Glomerular visceral epithelial cell (primary cell): ENCODE data around the gene PRKCH.

Experiments used
- DNase-seq: peaks from one replicate; pipeline ENCODE4 v3.0.0-alpha.2; 2016; ENCODE audit errors: extremely low spot score

The PRKCH gene

DNA sequence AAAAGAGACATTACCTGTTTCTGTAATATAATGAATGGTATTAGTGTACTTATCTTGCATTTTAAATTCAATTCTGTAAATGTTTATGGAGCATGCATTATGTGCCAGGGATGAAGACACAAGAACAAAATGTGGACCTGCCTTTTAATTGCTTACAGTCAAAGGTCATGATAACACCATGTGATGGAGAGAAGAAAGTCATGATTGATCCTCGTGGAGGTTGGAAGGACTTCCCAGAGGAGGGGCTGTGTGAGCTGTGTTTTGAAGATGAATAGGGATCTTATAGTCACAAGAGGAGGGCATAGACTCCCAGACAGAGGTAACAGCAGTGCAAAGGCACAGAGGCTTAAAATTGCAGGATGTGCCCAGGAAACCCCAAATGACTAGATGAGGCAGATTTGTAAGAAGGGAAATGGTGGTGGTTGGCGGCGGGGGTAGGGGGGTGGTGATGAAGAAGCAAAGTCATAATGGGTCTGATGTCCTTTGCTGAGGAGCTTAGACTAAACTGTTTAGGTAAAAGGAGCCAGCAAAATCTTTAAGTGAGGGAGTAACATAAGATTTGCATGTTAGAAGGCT is 151.5 kb downstream of the PRKCH start:
- DNase-seq = no peak

DNA sequence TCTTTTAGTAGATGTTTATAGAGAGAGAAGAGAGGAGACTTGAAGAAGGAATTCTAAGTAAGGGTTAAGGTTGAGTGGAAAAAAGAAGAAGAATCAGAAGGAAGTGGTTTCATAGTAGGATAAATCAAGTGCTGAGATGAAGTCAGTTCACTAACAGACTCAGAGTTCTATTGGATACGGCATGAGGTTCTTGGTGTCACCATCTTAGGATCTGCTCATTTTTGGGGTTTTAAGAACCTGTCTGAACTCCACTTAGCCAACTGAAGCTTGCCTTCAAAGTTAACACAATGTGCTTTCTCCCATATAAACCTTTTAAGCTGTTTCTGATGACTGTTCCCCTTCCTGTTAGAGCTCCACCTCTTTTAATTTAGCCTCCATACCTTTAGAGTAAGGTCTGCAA is 152.6 kb downstream of the PRKCH start:
- no peak for DNase-seq

DNA sequence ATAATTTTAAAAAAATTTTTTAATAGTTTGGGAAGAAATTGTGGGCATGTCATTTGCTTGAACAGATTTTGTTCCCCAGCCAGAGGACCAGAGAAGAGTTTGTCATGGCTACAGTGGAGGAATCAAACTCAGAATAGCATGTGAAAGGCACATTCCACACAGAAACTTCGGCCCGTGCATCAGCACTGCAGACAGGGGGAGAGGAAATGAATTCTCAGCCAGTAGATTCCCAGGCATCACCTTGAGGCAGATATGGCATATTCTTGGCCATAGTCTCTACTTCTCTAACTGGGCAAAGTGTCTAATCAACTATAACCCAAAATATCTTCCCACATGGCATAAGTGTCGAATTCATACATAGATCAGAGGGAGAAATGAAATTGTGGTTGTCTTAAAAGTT is 153.3 kb downstream of the PRKCH start:
- no peak for DNase-seq

DNA sequence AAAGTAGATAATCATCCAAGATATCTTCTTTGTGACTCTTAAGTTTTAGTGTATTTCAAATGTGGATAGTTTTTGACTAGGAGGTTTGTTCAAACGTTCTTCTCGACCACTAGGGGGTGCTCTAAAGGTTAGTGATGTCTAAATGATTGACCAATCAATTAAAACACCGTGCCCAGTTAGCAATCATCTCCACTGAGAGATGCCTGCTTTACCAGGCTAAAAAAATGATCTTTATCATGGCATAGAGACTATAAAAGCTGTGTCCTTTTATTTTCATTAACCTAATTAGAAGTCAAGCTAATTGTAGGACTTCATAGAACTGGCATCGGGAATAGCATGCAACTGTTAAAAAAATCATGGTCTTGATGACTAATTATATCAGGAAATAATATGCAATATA is 153.9 kb downstream of the PRKCH start:
- DNase-seq = peak; percentile 58

DNA sequence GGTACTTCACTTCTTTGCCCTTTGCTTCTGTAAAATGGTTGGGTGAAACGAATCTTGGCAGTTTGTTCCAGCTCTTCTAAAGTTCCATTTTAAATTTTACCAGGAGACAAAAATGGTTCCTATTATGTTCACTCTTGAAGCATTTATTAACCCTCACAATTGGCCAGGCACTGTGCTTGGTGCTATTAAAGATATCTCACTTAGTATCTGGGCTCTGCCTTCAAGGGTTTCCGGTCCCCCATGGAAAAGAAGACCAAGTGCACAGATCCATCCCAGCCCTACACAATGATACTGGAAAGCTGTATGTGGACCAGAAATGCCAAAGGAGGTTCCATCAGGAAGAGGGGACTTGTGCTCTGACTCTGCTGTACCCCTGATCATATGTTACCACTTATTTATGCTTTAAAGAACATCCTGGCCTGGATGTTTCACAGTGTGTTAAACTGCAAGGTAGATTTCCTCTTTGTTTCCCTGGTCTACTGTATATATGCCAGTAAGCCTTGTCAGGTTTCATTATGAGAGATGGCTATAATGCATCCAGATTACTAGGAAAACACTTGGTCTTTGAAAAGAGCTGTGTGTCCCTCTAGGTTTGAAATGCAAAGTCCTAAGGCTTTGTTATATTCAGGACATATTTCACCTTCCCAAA is 154.8 kb downstream of the PRKCH start:
- no peak for DNase-seq

DNA sequence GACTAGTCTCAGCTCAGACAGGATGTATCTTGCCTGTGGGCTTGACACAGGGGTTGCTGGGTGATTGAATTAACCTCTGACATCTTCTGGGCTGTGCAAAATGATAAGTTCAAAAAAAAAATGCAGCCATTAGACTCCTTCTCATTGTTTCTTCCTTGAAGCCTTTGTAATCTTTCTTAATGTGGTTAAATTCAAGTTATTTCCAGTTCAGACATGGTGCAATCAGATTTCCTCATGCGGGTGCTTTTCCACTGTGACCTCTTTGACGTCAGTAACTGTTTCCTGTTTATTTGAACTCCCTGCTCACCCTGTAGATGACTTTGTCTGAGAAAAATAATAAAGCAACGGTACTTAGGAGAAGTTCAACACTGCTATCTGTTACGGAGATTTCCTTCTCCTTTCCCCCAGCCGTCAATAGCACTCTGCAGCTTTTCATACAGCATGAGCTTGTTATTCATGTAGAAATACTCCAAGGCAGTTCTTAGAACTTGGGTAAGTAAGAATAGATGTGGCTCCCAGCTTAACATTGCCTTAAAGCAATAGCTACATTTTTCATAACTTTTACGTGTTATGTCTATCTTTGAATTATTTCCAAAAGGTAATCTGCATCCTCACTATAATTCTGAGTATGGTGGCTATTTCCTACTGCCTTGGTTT is 155.5 kb downstream of the PRKCH start:
- DNase-seq = no peak

DNA sequence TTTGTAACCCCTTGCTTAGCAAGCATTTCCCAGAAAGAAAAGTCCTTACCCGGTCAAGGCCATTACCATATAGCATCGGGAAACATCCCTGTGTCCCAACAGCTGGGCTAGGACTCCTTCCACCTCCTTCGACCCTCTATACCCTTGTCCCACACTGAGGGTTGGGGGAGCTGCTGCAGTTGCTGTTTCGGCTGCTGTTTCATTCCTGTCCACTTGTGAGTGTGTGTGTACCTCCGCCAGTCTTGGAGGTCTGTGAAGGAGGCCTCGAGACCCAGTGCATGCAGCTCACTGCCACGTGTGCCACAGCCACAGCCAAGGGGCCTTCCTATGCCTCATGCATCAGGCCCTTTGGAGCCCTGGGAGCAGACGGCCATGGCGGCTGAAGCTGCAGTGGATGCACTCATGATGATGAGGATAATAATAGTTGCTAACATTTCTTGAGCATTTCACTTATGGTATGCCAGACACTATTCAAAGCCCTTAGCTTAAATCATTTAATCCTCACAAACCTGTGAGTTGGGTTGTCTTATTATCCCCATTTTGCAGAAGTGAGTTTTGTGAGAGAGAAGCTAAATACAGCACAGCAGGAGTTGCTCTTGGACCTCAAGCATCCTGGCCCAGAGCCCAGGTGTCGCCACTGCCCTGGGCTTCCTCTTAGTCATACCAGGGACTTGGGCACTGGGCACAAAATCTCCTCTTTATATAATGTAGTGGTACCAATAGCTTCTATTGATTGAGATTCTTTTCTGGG is 156.5 kb downstream of the PRKCH start:
- peak; percentile 52 for DNase-seq

DNA sequence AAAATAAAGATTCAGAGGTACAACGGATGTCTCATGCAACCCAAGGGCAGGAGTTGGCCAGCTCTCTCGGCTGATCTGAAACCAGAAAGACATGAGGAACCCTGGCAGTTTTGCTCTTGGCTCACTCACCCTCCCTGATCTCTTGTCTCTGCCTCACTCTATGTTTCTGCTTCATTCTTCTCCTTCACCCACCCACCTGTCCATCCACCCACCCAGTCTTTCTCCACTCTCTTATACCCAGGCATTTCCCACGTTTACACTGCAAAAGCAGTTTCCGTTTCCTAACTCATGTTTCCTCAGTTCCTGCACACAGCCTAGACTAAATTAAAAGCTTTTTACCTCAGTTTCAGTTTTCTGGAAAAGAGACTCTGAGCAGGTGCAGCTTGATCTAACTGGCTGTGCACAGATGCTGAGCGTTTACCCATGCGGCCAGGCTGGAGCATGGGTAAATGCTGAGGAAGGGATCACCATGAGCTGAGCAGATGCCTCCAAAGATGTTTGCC is 157.6 kb downstream of the PRKCH start:
- DNase-seq = no peak

DNA sequence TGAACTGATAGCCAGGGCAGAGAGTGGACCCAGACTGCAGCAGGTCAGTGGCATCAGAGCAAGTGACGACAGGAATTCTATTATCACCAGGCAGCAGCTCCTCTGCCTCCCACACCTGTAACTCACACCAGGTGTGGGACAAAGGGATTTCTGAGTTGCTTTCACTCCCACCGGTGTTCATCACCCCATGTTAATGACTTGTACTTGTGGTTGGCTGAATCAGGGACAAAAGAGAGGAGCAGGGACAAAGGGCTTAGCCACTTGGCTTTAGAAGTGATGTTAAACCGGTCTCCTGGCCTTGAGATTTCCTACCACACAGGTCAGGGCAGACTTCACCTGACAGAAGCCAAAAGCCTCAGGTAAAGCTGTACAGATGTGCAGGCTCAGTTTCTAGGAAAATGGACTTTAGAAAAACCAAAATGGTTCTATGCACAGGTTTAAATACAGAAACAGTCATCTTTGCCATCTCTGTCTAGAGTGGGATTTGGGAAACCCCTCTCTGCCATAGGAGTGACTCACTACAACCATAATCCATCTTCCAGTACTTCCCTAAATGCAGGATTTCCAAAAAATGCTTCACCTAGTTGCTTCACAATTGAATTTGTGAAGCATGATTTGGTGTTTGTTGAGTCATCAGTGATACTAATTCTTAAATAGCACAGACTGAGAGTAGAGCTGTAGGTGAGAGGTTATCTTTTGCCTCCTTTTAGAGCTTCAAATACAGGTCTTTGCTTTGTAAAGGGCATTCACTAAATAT is 158.5 kb downstream of the PRKCH start:
- peak; percentile 22 for DNase-seq

DNA sequence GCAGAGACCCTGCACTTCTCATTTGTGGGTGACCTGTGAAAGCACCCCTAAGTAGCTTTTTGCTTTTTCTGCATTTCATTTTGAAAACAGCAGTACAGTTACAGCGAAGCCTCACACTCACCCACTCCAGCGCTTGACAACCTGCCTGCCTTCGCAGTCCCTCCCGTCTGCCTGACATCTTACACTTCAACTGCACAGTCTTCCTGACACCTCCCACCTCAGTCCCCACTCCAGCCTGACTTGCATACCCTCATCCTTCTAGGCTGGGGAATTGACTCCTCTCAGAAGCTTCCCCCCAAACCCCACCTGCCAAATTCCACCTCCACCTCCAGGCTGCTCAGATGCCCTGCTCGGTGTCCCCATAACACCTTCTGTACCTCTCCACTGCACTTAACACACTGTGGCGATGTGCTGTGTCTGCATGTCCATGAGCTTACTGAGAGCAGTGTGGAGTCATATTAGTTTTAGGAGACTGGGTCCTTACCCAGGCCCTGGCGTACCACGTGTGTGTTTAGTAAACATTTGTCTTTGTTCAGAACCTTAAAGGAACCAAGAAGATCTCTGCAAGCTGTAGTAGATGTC is 159.4 kb downstream of the PRKCH start:
- no peak for DNase-seq

DNA sequence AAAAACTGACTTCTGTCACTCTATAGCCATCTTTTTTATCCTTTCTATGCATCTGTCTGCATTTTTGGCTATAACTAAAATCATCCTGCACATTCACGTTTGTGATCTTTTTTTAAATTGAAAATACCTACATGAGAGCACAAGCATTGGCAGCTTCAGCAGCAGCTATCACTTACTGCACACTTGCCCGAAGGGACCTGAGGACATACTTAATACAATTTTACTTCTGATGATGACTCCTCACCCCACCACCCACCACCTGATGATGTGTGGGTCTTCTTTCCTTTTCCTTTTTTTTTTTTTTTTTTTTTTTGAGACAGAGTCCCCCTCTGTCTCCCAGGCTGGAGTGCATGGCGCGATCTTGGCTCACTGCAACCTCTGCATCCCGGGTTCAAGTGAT is 160.3 kb downstream of the PRKCH start:
- DNase-seq = no peak

DNA sequence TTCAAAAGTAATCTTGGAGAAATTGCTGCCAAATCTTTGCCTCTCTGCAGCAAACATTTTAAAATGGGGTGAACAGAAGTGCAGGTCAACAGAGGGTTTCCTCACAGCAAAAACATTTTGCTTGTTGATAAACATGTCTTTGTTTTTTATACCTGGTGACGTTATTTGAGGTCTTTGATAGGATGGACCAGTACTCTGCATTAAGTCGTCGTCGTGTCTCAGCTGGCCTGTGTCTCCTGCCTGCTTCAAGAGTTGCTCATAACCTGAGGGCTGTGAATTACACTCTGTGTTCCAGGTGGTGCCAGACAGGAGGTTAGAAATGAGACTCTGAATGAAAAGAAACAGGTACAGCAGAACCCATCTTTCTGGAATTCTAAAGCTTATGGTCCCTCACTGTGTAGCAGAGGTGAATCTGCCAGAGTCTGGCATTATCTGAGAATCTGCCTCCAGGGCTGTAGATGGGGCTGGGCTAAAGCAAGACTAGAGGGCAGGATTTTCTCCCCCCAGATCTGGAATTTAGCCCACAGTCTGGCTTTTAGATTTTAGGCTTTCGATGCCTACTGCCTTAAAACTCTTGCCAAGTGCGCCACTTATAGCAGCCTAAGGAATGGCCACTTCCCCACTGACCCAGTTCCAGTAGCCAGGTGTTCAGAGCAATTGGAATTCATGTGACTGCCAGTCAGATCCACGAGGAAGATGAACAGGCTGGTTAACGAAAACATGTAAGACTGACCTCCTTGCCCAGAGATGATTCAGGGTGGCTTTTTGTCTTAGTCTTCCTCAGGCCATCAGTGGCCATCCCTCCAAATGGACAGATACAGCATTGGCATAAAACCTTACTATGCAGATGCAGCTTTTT is 161.2 kb downstream of the PRKCH start:
- DNase-seq = no peak

DNA sequence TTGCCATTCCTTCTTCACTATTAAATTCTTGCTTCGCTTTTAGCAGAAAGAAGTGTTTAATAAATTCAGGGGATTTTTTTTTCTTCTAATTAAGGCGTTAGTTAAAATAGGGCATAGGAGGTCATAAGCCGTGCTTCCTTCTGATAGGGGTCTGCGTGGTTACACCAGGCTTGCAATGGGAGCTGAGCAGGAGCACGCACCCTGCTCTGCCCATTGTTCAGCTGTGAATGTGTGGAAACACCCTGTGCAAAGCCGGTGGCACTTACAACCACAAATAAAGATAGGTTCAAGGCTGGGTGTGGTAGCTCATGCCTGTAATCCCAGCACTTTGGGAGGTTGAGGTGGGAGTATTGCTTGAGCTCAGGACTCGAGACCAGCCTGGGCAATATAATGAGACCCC is 162.1 kb downstream of the PRKCH start:
- no peak for DNase-seq

DNA sequence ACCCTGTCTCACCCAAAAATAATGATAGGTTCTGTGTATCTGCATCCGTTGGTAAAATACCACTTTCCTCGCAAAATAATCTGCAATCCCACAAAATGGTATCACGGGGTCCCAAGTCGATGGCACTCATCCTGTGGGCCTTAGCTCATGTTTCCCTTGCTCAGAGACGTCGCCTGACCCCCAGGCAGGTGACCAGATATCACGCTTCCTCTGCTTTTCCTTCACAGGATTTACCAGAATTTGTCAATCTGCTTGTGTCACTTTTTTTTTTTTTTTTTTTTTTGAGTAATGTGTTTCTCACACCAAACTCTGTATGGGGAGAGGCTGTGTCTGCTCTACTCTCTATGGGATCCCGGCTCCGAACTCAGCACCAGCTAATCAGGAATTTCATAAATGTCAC is 162.7 kb downstream of the PRKCH start:
- no peak for DNase-seq

DNA sequence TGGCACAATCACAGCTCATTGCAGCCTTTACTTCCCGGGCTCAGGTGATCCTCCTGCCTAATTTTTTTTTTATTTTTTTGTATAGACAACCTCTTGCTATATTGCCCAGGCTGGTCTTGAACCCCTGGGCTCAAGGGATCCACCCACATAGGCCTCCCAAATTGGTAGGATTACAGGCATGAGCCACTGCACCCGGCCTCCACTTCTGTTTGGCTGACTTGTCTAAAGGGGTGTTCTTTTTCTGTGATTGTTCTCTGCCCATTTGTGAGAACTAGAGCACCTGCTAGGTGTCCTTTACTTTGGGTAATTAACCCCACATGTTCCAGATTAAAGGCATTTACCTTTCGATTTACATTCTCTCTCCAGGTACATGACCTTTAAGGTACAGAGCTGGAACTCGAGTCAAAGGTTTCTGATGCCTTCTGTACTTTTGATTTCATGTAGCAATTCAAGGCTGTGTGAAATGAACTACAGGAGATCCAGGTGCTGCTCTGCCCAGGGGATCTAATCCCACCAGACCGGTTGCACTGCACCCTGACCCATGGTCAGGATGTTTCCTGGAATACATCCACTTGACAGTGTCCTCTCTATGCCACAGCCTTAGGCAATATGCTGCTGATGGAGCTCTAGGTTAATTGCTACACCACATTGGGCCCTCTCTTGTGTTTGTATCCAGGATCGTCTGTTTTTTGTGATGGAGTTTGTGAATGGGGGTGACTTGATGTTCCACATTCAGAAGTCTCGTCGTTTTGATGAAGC is 163.6 kb downstream of the PRKCH start:
- no peak for DNase-seq

DNA sequence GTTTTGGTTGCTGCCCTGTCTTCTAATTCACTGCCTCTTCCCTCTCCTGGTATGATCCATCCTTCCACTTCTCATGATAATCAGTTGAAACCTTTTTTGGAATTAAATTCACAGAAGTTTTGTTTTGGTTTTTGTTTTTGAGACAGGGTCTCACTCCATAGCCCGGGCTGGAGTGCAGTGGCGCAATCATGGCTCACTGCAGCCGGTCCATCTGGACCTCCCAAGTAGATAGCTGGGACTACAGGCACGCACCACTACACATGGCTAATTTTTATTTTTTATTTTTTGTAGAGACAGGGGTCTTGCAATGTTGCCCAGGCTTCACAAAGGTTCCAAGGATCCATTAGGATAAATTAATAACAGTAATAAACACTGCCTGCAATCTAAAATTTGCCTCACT is 164.3 kb downstream of the PRKCH start:
- DNase-seq = no peak

DNA sequence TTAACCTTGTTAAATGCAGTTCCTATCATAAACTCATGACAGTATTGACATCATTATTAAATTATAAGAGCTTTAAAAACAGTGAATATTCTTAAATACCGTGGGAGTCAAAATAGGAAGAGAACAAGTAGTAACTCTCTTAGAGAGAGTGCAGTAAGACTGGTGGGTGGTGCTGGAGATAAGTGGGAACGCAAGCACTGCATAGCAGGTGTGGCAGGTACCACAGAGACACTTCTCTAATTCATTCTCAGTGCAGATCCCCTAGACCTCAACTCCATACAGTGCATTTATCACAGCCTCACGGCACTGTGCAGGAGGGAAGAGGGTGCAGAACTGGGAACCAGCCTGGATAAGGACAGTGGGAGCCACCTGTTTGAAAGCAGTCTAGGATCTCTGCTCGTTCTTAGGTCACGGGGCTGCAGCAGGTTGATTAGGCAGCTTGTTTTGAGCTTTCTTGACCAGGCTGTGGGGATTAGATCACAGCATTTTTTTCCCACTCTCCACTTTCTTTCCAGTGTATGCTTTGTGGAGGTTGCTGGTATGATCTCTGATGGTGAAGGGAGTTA is 165.6 kb downstream of the PRKCH start:
- DNase-seq = no peak

DNA sequence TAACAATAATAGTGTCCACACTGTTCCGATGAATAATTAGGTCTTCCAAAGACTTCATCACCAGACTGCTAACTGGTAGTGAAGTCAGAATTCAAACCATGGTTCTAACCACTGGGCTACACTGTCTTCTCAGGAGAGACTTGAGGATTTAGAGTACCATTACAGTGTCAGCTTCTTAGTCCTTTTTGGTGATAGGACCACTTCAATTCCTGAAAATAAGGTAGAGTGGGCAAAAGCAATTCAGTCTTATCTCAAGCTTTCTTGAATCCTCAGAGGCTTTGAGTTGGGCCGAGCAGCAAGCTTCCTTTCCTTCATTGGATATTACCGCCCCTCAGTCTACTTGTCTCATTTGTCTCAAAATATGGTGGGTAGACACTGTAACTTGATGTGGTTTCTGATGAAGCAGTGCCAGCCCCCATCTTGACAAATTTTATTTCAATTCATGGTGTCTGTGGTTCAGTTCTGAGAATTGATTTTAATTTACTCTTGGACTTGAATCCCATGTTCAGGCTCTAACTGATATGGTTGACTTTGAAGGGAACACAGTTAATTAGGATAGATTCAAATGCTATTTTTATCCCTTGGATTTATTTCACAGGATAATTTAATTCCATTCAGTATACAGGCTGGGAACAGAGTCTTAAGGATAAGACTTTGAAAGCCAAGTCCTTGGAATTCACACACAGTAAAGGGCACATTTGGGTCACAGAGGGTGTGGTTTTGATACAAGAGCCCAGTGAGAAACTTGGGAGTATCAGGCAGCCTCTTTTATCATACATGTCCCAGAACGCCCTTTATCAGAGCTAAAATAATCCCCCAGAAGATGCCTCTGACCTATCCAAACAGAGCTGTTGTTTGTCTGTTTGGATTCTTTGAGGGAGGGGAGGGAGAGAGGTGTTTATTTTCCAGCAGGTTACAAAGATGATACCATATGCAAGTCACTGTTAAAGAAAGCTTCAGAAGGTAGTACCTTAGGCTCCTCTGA is 167.3 kb downstream of the PRKCH start:
- no peak for DNase-seq
